DND-41 (cell line): ENCODE results near the gene PAK2.

Source experiments
- ATAC-seq: fragments of 200-7000 bp; cut with Tn5 transposase; 3 replicates; pipeline ENCODE4 v1.9.1; 2021; ENCODE audit warnings: low read depth; ENCODE audit not compliant: insufficient read depth
- DNase-seq: peaks from one replicate; pipeline ENCODE4 v3.0.0-alpha.2; 2020
- H2AFZ ChIP-seq: 2 replicates; pipeline ENCODE4 v1.6.0; 2012; ENCODE audit warnings: low read depth, low read length
- H3K27ac ChIP-seq: 2 replicates; pipeline ENCODE4 v1.5.1; 2012; ENCODE audit warnings: low read length, inconsistent platforms
- H3K27me3 ChIP-seq: fragments of 200-600 bp; sonication (generic); 2 replicates; pipeline ENCODE4 v1.6.0; 2012; ENCODE audit warnings: low read length, mild to moderate bottlenecking, inconsistent platforms; ENCODE audit not compliant: insufficient read depth, poor library complexity
- H3K36me3 ChIP-seq: 2 replicates; pipeline ENCODE4 v1.5.1; 2012; ENCODE audit warnings: low read length, inconsistent platforms; ENCODE audit not compliant: insufficient read depth
- H3K4me1 ChIP-seq: 2 replicates; pipeline ENCODE4 v1.5.1; 2012; ENCODE audit warnings: mild to moderate bottlenecking, low read length; ENCODE audit not compliant: insufficient read depth
- H3K4me2 ChIP-seq: 2 replicates; pipeline ENCODE4 v1.6.0; 2012; ENCODE audit warnings: mild to moderate bottlenecking, moderate library complexity, low read length, inconsistent platforms; ENCODE audit not compliant: insufficient read depth
- H3K4me3 ChIP-seq, 2 experiments: fragments of 200-600 bp in 1 of 2; shearing (Covaris generic) in 1 of 2; 2 replicates each; pipeline ENCODE4 v1.5.1; 2012 to 2016; ENCODE audit warnings: inconsistent platforms in 2 of 2, low read length in 2 of 2, mild to moderate bottlenecking in 2 of 2, low read depth in 1 of 2, moderate library complexity in 1 of 2
- H3K79me2 ChIP-seq: 2 replicates; pipeline ENCODE4 v1.6.0; 2012; ENCODE audit warnings: low read length, inconsistent platforms; ENCODE audit not compliant: insufficient read depth
- H3K9ac ChIP-seq: 2 replicates; pipeline ENCODE4 v1.6.0; 2012; ENCODE audit warnings: low read depth, mild to moderate bottlenecking, inconsistent platforms, low read length, moderate library complexity
- H3K9me3 ChIP-seq: 2 replicates; pipeline ENCODE4 v1.5.1; 2012; ENCODE audit warnings: low read length, moderate library complexity, mild to moderate bottlenecking, inconsistent platforms; ENCODE audit not compliant: insufficient read depth, severe bottlenecking
- H4K20me1 ChIP-seq: 2 replicates; pipeline ENCODE4 v1.6.0; 2012; ENCODE audit warnings: low read length; ENCODE audit not compliant: insufficient read depth
- EZH2 ChIP-seq: IDR thresholded peaks from 3 replicates; pipeline ENCODE4 v1.6.1; 2012; ENCODE audit warnings: borderline replicate concordance, low read depth, mild to moderate bottlenecking, moderate library complexity, low read length, inconsistent platforms; ENCODE audit not compliant: severe bottlenecking
- TF ChIP-seq, protein P1 (sequence below): IDR thresholded peaks from 2 replicates; pipeline ENCODE4 v1.5.1; 2012; ENCODE audit warnings: borderline replicate concordance, low read length, moderate library complexity, mild to moderate bottlenecking; ENCODE audit not compliant: poor library complexity, severe bottlenecking; ENCODE audit errors: extremely low read depth

PAK2 gene

DNA sequence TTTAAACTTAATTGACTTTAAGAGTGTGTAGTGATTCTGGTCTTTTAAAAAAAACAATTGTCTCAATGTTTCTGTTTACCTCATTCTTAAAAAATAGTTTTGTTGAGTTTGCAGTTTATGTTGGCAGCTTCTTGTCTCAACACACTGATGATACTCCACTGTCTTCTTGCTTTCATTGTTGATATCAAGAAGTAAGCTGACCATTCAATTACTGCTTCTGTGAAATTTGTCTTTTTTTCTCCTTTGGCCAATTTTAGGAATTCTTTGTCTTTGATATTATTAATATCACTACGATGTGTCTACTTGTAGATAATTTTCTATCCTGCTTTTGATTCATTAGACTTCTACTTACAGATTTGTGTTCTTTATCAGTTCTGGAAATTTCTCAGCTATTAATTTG lies 31.4 kb downstream of the PAK2 start:
- no peak for TF ChIP-seq EZH2
- TF ChIP-seq, protein P1, sequence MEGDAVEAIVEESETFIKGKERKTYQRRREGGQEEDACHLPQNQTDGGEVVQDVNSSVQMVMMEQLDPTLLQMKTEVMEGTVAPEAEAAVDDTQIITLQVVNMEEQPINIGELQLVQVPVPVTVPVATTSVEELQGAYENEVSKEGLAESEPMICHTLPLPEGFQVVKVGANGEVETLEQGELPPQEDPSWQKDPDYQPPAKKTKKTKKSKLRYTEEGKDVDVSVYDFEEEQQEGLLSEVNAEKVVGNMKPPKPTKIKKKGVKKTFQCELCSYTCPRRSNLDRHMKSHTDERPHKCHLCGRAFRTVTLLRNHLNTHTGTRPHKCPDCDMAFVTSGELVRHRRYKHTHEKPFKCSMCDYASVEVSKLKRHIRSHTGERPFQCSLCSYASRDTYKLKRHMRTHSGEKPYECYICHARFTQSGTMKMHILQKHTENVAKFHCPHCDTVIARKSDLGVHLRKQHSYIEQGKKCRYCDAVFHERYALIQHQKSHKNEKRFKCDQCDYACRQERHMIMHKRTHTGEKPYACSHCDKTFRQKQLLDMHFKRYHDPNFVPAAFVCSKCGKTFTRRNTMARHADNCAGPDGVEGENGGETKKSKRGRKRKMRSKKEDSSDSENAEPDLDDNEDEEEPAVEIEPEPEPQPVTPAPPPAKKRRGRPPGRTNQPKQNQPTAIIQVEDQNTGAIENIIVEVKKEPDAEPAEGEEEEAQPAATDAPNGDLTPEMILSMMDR = no peak
- Histone ChIP-seq H3K27ac (no peak overlapping the region), H3K27me3 (no peaks in the 10 kb centered on the region), H3K4me2 (no peak overlapping the region), H3K9me3 (no peaks in the 10 kb centered on the region), H2AFZ (no peak overlapping the region), H4K20me1 (peaks cover 46% of the 10 kb centered on the region), H3K4me3 (no peak overlapping the region), H3K9ac (no peak overlapping the region), H3K4me1 (peaks cover 4% of the 10 kb centered on the region; the same call in 1 of the 2 replicates), H3K79me2 (peaks cover 98% of the 10 kb centered on the region), H3K36me3 (peaks cover 19% of the 10 kb centered on the region)
- ATAC-seq = no peak
- DNase-seq = no peak

DNA sequence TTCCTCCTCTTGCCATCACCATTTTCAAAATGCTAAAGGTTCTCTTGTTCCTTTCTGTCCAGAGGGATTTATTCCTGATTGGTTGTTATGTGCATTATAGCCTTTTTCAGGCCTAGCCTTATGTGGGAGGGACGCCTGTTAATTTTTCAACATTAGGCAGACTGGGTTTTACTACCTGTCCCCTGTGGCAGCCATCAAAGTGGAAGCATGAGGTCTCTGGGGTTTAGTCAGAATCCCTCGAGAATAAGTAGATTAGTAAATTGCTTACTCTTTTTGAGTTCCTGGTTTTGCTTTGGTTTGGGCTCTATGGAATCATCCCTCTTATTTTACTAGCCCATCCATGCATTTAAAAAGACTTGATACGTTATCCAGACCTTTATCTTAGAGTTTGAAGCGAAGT lies 32.4 kb downstream of the PAK2 start:
- Histone ChIP-seq H3K36me3 (peaks cover 18% of the 10 kb centered on the region), H3K4me2 (no peak overlapping the region), H4K20me1 (peaks cover 47% of the 10 kb centered on the region), H3K79me2 (peaks cover 98% of the 10 kb centered on the region), H2AFZ (no peak overlapping the region), H3K27me3 (no peaks in the 10 kb centered on the region), H3K4me1 (peaks cover 4% of the 10 kb centered on the region; the same call in 1 of the 2 replicates), H3K4me3 (no peak overlapping the region), H3K9me3 (no peaks in the 10 kb centered on the region), H3K9ac (no peak overlapping the region), H3K27ac (no peak overlapping the region)
- TF ChIP-seq, protein P1 = no peak
- TF ChIP-seq EZH2 = no peak
- DNase-seq (no peak), ATAC-seq (no peak)

DNA sequence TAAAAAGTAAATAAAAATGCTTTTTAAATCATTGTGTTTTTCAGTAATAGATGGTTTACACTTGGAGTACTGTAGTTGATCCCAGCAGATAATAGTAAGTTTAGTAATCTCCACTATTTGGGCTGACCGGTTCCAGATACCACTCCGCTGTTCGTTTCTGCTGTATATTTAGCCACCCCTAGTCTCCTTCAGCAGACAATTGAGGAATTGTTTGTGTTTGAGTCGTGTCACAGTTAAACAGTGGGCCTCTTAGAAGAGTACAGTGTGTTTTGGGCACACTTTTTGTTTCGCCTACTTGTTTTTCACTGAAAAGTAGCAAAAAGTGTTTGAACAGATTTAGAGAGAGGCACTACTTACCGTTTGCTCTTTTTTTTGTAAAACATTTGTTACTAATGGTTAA lies 33.2 kb downstream of the PAK2 start:
- Histone ChIP-seq H3K4me2 (no peak overlapping the region), H3K36me3 (peaks cover 22% of the 10 kb centered on the region), H3K9me3 (no peaks in the 10 kb centered on the region), H3K4me1 (peaks cover 4% of the 10 kb centered on the region; the same call in 1 of the 2 replicates), H3K79me2 (peaks cover 98% of the 10 kb centered on the region), H4K20me1 (peaks cover 43% of the 10 kb centered on the region), H3K4me3 (no peak overlapping the region), H3K27ac (no peak overlapping the region), H3K27me3 (no peaks in the 10 kb centered on the region), H3K9ac (no peak overlapping the region), H2AFZ (no peak overlapping the region)
- ATAC-seq (no peak), DNase-seq (no peak)
- no peak for TF ChIP-seq EZH2
- TF ChIP-seq, protein P1 = no peak
